Measurements from ENCODE around the gene CAPNS1. TPM values are rescaled to one million over a fixed set of nuclear protein-coding genes. Genes with fewer than 3 reads are reported as not detected.

Gene CAPNS1
- total and polyA plus RNA-seq, 2 of the 13 experiments (the other 11 are each of a cell fraction or from before 2014, with no cell fraction given), result 322 to 526 TPM

- H2AFZ ChIP-seq (ENCODE audit: low read length), result no peak overlapping the region
- peaks cover 8% of the 10 kb centered on the region for H4K20me1 ChIP-seq (ENCODE audit: insufficient read depth, low read length)
- peaks cover 8 to 19% of the 10 kb centered on the region in 2 experiments for H3K36me3 ChIP-seq (replicated peaks in 1 of 2; ENCODE audit: control insufficient read depth in 1 of 2, insufficient read depth in 2 of 2, low read length in 2 of 2)
- peak overlapping the region; percentile 79 to 100 (median 98) for H3K4me3 ChIP-seq (replicated peaks in 1 of 3; ENCODE audit: insufficient read depth in 1 of 3, low read depth in 2 of 3, low read length in 3 of 3)
- peaks cover 24% of the 10 kb centered on the region for H3K4me1 ChIP-seq (ENCODE audit: insufficient read depth, low read length)
- H3K79me2 ChIP-seq (ENCODE audit: insufficient read depth, low read length), result peaks cover 16% of the 10 kb centered on the region
- ChIA-PET POLR2A (interaction anchor here (0.7 to 2.0 kb wide), 7 partner anchors 12 to 1177 kb away, joined by 3 to 51 read pairs (median 5); partner anchors contain the start of genes POLR2I, TBCB, THAP8 and WDR62), CTCF (ENCODE audit: low intra/inter-chr PET ratio, low total read pairs) (no interaction called here)
- H3K9ac ChIP-seq (ENCODE audit: insufficient read depth, low read depth, low read length), result peak overlapping the region; percentile 99
- FAIRE-seq, result no peak
- BruUV-seq (replicated peaks), result TSS peak; percentile 85
- H3K4me2 ChIP-seq (ENCODE audit: low read depth, low read length), result peak overlapping the region; percentile 64
- H3K9me3 ChIP-seq (ENCODE audit: low read length), result no peaks in the 10 kb centered on the region
- DNase-seq (ENCODE audit: low spot score), result peak; percentile 53
- ATAC-seq, result peak; percentile 30
- WGBS (ENCODE audit: low lambda C conversion rate), result 0% methylated on average over 11 of the region's 31 CpGs
- in situ Hi-C loops (cut with HindIII; ENCODE audit: extremely low pct_ligation_motif_present, low pct_unique_long_range_greater_than_20kb) (no loop called here), intact Hi-C loops (cut with micrococcal nuclease; ENCODE audit: unreplicated experiment) (loop anchor here (1.0 to 2.0 kb wide), 2 partner anchors 14 to 24 kb away; no protein-coding TSS in a partner anchor)
- no peaks in the 10 kb centered on the region; a peak in 1 of 5 replicates for H3K27me3 ChIP-seq (ENCODE audit: control insufficient read depth in 1 of 2, insufficient read depth in 2 of 2, low read length in 2 of 2)
- peak overlapping the region; percentile 93 for H3K27ac ChIP-seq (ENCODE audit: extremely low read length, insufficient read depth, low read length)
- TF ChIP-seq NBN (conservative IDR thresholded peaks at IDR 0.05) (no peak), NONO (IDR thresholded peaks at IDR 0.05) (no peak), NONO (CRISPR knock-in tag; conservative IDR thresholded peaks at IDR 0.05) (no peak; the same call in 1 of the 2 replicates), PATZ1 (CRISPR knock-in tag; IDR thresholded peaks at IDR 0.05) (peak; percentile 66; the same call in 1 of the 2 replicates), ZNF777 (CRISPR knock-in tag; IDR thresholded peaks at IDR 0.05) (no peak), TCF12 (IDR thresholded peaks at IDR 0.05) (no peak), TCF12 (CRISPR knock-in tag; IDR thresholded peaks at IDR 0.05) (peak; percentile 12; the same call in 1 of the 2 replicates), GABPA (IDR thresholded peaks at IDR 0.05; ENCODE audit: low read depth, low read length) (peak; percentile 31), GABPA (CRISPR knock-in tag; IDR thresholded peaks at IDR 0.05; ENCODE audit: low read depth) (peak; percentile 80), KMT2B (CRISPR knock-in tag; IDR thresholded peaks at IDR 0.05) (no peak), TGIF2 (CRISPR knock-in tag; IDR thresholded peaks at IDR 0.05) (peak; percentile 20), ZNF615 (CRISPR knock-in tag; IDR thresholded peaks at IDR 0.05; ENCODE audit: borderline replicate concordance) (no peak), ELF1 (CRISPR knock-in tag; IDR thresholded peaks at IDR 0.05) (no peak), NFIB (CRISPR knock-in tag; IDR thresholded peaks at IDR 0.05; ENCODE audit: borderline replicate concordance) (no peak), ZNF629 (CRISPR knock-in tag; conservative IDR thresholded peaks at IDR 0.05) (no peak), ZMYM4 (CRISPR knock-in tag; IDR thresholded peaks at IDR 0.05) (no peak), ZNF567 (CRISPR knock-in tag; IDR thresholded peaks at IDR 0.05; ENCODE audit: borderline replicate concordance) (no peak), FOXC1 (CRISPR knock-in tag; IDR thresholded peaks at IDR 0.05; ENCODE audit: borderline replicate concordance) (no peak), ETV5 (CRISPR knock-in tag; IDR thresholded peaks at IDR 0.05; ENCODE audit: borderline replicate concordance) (no peak), ZNF44 (CRISPR knock-in tag; IDR thresholded peaks at IDR 0.05) (no peak), TRIM24 (CRISPR knock-in tag; IDR thresholded peaks at IDR 0.05) (no peak), ZNF772 (CRISPR knock-in tag; IDR thresholded peaks at IDR 0.05) (peak; percentile 48; the same call in 1 of the 2 replicates), CENPBD1 (CRISPR knock-in tag; IDR thresholded peaks at IDR 0.05; ENCODE audit: borderline replicate concordance, low read depth) (no peak), SAP130 (CRISPR knock-in tag; IDR thresholded peaks at IDR 0.05; ENCODE audit: low read depth) (peak; percentile 22), CEBPG (CRISPR knock-in tag; IDR thresholded peaks at IDR 0.05) (no peak), ZNF235 (CRISPR knock-in tag; IDR thresholded peaks at IDR 0.05; ENCODE audit: borderline replicate concordance) (0 out of 2 replicates have a peak, but pooled peaks have one; percentile 20)
Observed at GRCh38 chr19:36140304-36141038, 605 bp downstream of the CAPNS1 start.

Data from HepG2 (cell line).